Activated CD4-positive, alpha-beta T cell treated with anti-CD3 and anti-CD28 coated beads, Interleukin-2, amount 10 ng/mL, durations not matched to agents 24 days and 14 days (primary cell): ENCODE results near the gene MAST2. TPM values are rescaled to one million over a fixed set of nuclear protein-coding genes. Genes with fewer than 3 reads are reported as not detected.
"Not testable (repeated sequence)": the region's sequence is repeated elsewhere in the genome, so short reads cannot be mapped to it uniquely, and the experiment has no call there.

ENCODE experiments used
- DNase-seq: peaks from one replicate; pipeline ENCODE4 v3.0.0; 2022
- H3K27ac Mint-ChIP-seq: one replicate; pipeline ENCODE4 v1.8.0; 2022; ENCODE audit warnings: mild to moderate bottlenecking, mixed read lengths
- H3K27me3 Mint-ChIP-seq: one replicate; pipeline ENCODE4 v1.8.0; 2022; ENCODE audit warnings: mixed read lengths
- H3K36me3 Mint-ChIP-seq: one replicate; pipeline ENCODE4 v1.8.0; 2022; ENCODE audit warnings: low read depth, mild to moderate bottlenecking, mixed read lengths
- H3K4me1 Mint-ChIP-seq: one replicate; pipeline ENCODE4 v1.8.0; 2021; ENCODE audit warnings: mixed read lengths
- H3K4me3 Mint-ChIP-seq: one replicate; pipeline ENCODE4 v1.8.0; 2022; ENCODE audit warnings: mild to moderate bottlenecking, moderate library complexity, mixed read lengths
- H3K9me3 Mint-ChIP-seq: one replicate; pipeline ENCODE4 v1.8.0; 2021; ENCODE audit warnings: mixed read lengths
- intact Hi-C: fragments of 100-400 bp; cut with micrococcal nuclease; formaldehyde crosslinking; loops from one replicate; pipeline ENCODE4 v1.15.1; 2023
- total RNA-seq: library from RNA; stranded (reverse); gene quantifications from 2 replicates; pipeline ENCODE4 v1.2.3, GENCODE V29; 2022

The MAST2 gene
- total RNA-seq, 1 donor from 2014 or later = 31.4 TPM

- Mint-ChIP-seq H3K36me3 (no peaks in the 10 kb centered on the region), H3K4me1 (peaks cover under 1% of the 10 kb centered on the region), H3K27me3 (peaks cover 20% of the 10 kb centered on the region), H3K4me3 (no peak overlapping the region), H3K9me3 (no peaks in the 10 kb centered on the region), H3K27ac (no peak overlapping the region)
- intact Hi-C loops = no loop called here
- DNase-seq = no peak
These were observed 6.5 kb upstream of the MAST2 start for GRCh38 chr1:45796946-45797345.

- H3K36me3 Mint-ChIP-seq = peaks cover 5% of the 10 kb centered on the region
- no peak overlapping the region for H3K4me3 Mint-ChIP-seq
- no peaks in the 10 kb centered on the region for H3K9me3 Mint-ChIP-seq
- intact Hi-C loops = loop anchor here (5.0 kb wide), 1 partner anchor 994 kb away; the partner anchor contains the start of genes BTBD19 and DYNLT4
- DNase-seq = no peak
- peaks cover 28% of the 10 kb centered on the region for H3K4me1 Mint-ChIP-seq
- no peak overlapping the region for H3K27ac Mint-ChIP-seq
- H3K27me3 Mint-ChIP-seq = peaks cover 3% of the 10 kb centered on the region
These were observed 2.5 kb upstream of the MAST2 start for GRCh38 chr1:45800899-45801298.

GRCh38 chr1:45802343-45803298, 791 bp upstream of the MAST2 start:
- Mint-ChIP-seq H3K4me3 (peak overlapping the region; percentile 84), H3K4me1 (peaks cover 28% of the 10 kb centered on the region), H3K9me3 (no peaks in the 10 kb centered on the region), H3K27ac (peak overlapping the region; percentile 68), H3K27me3 (no peaks in the 10 kb centered on the region), H3K36me3 (peaks cover 8% of the 10 kb centered on the region)
- intact Hi-C loops = loop anchor here (1.0 to 5.0 kb wide), 3 partner anchors 52 to 995 kb away; partner anchors contain the start of genes BTBD19, DYNLT4, IPP and NASP
- DNase-seq = peak; percentile 66

GRCh38 chr1:45803781-45804668, 613 bp downstream of the MAST2 start:
- intact Hi-C loops = loop anchor here (1.0 to 5.0 kb wide), 4 partner anchors 53 to 997 kb away; partner anchors contain the start of genes BTBD19, DYNLT4, GPBP1L1 and IPP

GRCh38 chr1:45804669-45804969, 1.2 kb downstream of the MAST2 start:
- no peak overlapping the region for H3K27ac Mint-ChIP-seq
- intact Hi-C loops = loop anchor here (1.0 to 5.0 kb wide), 2 partner anchors 118 to 997 kb away; partner anchors contain the start of genes BTBD19, DYNLT4 and GPBP1L1
- H3K4me1 Mint-ChIP-seq = peaks cover 33% of the 10 kb centered on the region
- no peaks in the 10 kb centered on the region for H3K9me3 Mint-ChIP-seq
- H3K27me3 Mint-ChIP-seq = no peaks in the 10 kb centered on the region
- peak overlapping the region; percentile 93 for H3K4me3 Mint-ChIP-seq
- H3K36me3 Mint-ChIP-seq = peaks cover 14% of the 10 kb centered on the region
- no peak for DNase-seq

More at GRCh38 chr1:45803781-45804668, 613 bp downstream of the MAST2 start:
- peak; percentile 75 for DNase-seq
- not testable (repeated sequence) for H3K27me3 Mint-ChIP-seq, H3K9me3 Mint-ChIP-seq
- Mint-ChIP-seq H3K27ac (peak overlapping the region; percentile 78), H3K36me3 (peaks cover 14% of the 10 kb centered on the region), H3K4me3 (peak overlapping the region; percentile 93), H3K4me1 (peaks cover 33% of the 10 kb centered on the region)

GRCh38 chr1:45806129-45806528, 2.7 kb downstream of the MAST2 start:
- H3K4me1 Mint-ChIP-seq = peaks cover 35% of the 10 kb centered on the region
- intact Hi-C loops = no loop called here
- H3K27me3 Mint-ChIP-seq = no peaks in the 10 kb centered on the region
- no peaks in the 10 kb centered on the region for H3K9me3 Mint-ChIP-seq
- peaks cover 14% of the 10 kb centered on the region for H3K36me3 Mint-ChIP-seq
- no peak overlapping the region for H3K27ac Mint-ChIP-seq
- H3K4me3 Mint-ChIP-seq = no peak overlapping the region
- DNase-seq = no peak

GRCh38 chr1:45809761-45810160, 6.3 kb downstream of the MAST2 start:
- intact Hi-C loops = no loop called here
- Mint-ChIP-seq H3K4me3 (no peak overlapping the region), H3K27me3 (no peaks in the 10 kb centered on the region), H3K9me3 (no peaks in the 10 kb centered on the region), H3K27ac (no peak overlapping the region), H3K36me3 (peaks cover 23% of the 10 kb centered on the region), H3K4me1 (peaks cover 16% of the 10 kb centered on the region)
- DNase-seq = no peak

GRCh38 chr1:45814776-45815175, 11.4 kb downstream of the MAST2 start:
- Mint-ChIP-seq H3K9me3 (peaks cover 5% of the 10 kb centered on the region), H3K27me3 (no peaks in the 10 kb centered on the region), H3K4me3 (no peak overlapping the region), H3K4me1 (peaks cover 3% of the 10 kb centered on the region), H3K27ac (no peak overlapping the region), H3K36me3 (peaks cover 29% of the 10 kb centered on the region)
- intact Hi-C loops = no loop called here
- DNase-seq = no peak

- Mint-ChIP-seq H3K4me3 (no peak overlapping the region), H3K9me3 (peaks cover 5% of the 10 kb centered on the region), H3K4me1 (no peaks in the 10 kb centered on the region), H3K27ac (no peak overlapping the region), H3K36me3 (peaks cover 29% of the 10 kb centered on the region), H3K27me3 (no peaks in the 10 kb centered on the region)
- no peak for DNase-seq
- intact Hi-C loops = no loop called here
These were observed 12.5 kb downstream of the MAST2 start for GRCh38 chr1:45815667-45816458.

- no peak overlapping the region for H3K4me3 Mint-ChIP-seq
- H3K27ac Mint-ChIP-seq = no peak overlapping the region
- H3K4me1 Mint-ChIP-seq = peaks cover 4% of the 10 kb centered on the region
- no peaks in the 10 kb centered on the region for H3K27me3 Mint-ChIP-seq
- DNase-seq = no peak
- peaks cover 5% of the 10 kb centered on the region for H3K9me3 Mint-ChIP-seq
- peaks cover 28% of the 10 kb centered on the region for H3K36me3 Mint-ChIP-seq
- intact Hi-C loops = no loop called here
These were observed 16.8 kb downstream of the MAST2 start for GRCh38 chr1:45820173-45820572.

- no peak overlapping the region for H3K27ac Mint-ChIP-seq
- H3K4me3 Mint-ChIP-seq = no peak overlapping the region
- H3K9me3 Mint-ChIP-seq = peaks cover 5% of the 10 kb centered on the region
- peaks cover 29% of the 10 kb centered on the region for H3K36me3 Mint-ChIP-seq
- H3K27me3 Mint-ChIP-seq = no peaks in the 10 kb centered on the region
- intact Hi-C loops = no loop called here
- H3K4me1 Mint-ChIP-seq = peaks cover 4% of the 10 kb centered on the region
- no peak for DNase-seq
These were observed 17.4 kb downstream of the MAST2 start for GRCh38 chr1:45820788-45821187.

GRCh38 chr1:45822644-45823043, 19.2 kb downstream of the MAST2 start:
- intact Hi-C loops = no loop called here
- H3K36me3 Mint-ChIP-seq = peaks cover 25% of the 10 kb centered on the region
- peaks cover 4% of the 10 kb centered on the region for H3K4me1 Mint-ChIP-seq
- no peak overlapping the region for H3K4me3 Mint-ChIP-seq
- peaks cover 5% of the 10 kb centered on the region for H3K9me3 Mint-ChIP-seq
- no peak for DNase-seq
- H3K27me3 Mint-ChIP-seq = no peaks in the 10 kb centered on the region
- H3K27ac Mint-ChIP-seq = no peak overlapping the region

GRCh38 chr1:45824607-45825006, 21.2 kb downstream of the MAST2 start:
- Mint-ChIP-seq H3K4me1 (peaks cover 4% of the 10 kb centered on the region), H3K9me3 (no peaks in the 10 kb centered on the region), H3K4me3 (no peak overlapping the region), H3K27ac (no peak overlapping the region), H3K36me3 (peaks cover 26% of the 10 kb centered on the region), H3K27me3 (no peaks in the 10 kb centered on the region)
- intact Hi-C loops = no loop called here
- DNase-seq = no peak
